AG04450 (cell line): ENCODE measurements around the gene CLHC1. TPM values are rescaled to one million over a fixed set of nuclear protein-coding genes. Genes with fewer than 3 reads are reported as not detected.

Source experiments
- CTCF ChIA-PET: fragments of 300-600, 350-600 bp; formaldehyde crosslinking; extraction: SDS; loops from one replicate; lab custom pipeline; 2022; ENCODE audit warnings: antibody characterized with exemption, inconsistent platforms; lab: Charles Lee
- POLR2A ChIA-PET: fragments of 350-600 bp; formaldehyde crosslinking; extraction: SDS; loops from one replicate; lab custom pipeline; 2021; ENCODE audit warnings: antibody characterized with exemption, inconsistent platforms; lab: Yijun Ruan, JAX
- DNase-seq: peaks from one replicate; pipeline ENCODE4 v3.0.0-alpha.2; 2011; ENCODE audit warnings: low read depth, low spot score
- H3K27ac ChIP-seq: one replicate; pipeline ENCODE4 v1.5.1; 2012; ENCODE audit warnings: low read depth, low read length, control low read depth
- H3K27me3 ChIP-seq: one replicate; pipeline ENCODE4 v1.6.0; 2012; ENCODE audit warnings: low read length; ENCODE audit not compliant: control insufficient read depth, insufficient read depth
- H3K4me3 ChIP-seq: 2 replicates; pipeline ENCODE4 v1.5.1; 2011; ENCODE audit warnings: mild to moderate bottlenecking, low read depth, low read length, control low read depth
- H3K9me3 ChIP-seq: 2 replicates; pipeline ENCODE4 v1.5.1; 2012; ENCODE audit warnings: low read length; ENCODE audit not compliant: control insufficient read depth, insufficient read depth
- CTCF ChIP-seq: IDR thresholded peaks from 2 replicates; pipeline ENCODE4 v1.5.1; 2011; ENCODE audit warnings: low read depth, low read length, control low read depth, inconsistent platforms
- polyA plus RNA-seq: library from polyadenylated mRNA; depleted of rRNA; stranded (reverse); fragments of >200 nt; gene quantifications from 2 replicates; pipeline ENCODE4 v1.2.3, GENCODE V29; 2011

Gene CLHC1
- polyA plus RNA-seq, 1 experiment, result 14.4 TPM

DNA sequence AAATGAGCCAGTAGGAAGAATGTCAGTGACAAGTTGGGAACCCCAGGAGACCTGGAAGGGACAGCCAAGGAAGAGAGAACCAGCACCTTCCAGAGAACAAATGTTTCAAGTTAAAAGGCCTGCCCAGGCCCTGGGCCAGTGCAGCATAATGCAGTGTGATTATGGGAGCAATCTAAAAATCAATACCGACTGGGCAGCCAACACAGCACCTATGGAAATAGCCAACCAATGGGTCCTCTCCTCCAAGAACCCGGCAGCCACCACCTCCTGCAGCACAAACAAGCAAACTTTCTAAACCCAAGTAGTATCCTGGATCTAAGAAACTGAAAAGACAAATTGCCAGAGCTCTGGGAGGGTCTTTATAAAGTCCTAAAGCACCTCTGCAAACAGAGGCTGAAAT, 71.7 kb downstream of the CLHC1 start:
- DNase-seq, result no peak
- H3K27me3 ChIP-seq, result no peaks in the 10 kb centered on the region
- POLR2A ChIA-PET, result no interaction called here
- H3K4me3 ChIP-seq, result no peak overlapping the region
- no peaks in the 10 kb centered on the region for H3K9me3 ChIP-seq
- CTCF ChIA-PET, result interaction anchor here (1.4 kb wide), 1 partner anchor 112 kb away, joined by 4 read pairs; no protein-coding TSS in a partner anchor
- no peak overlapping the region for H3K27ac ChIP-seq
- no peak for TF ChIP-seq CTCF

GRCh38 chr2:55159752-55160151, 72.3 kb downstream of the CLHC1 start:
- DNase-seq, result no peak
- ChIA-PET POLR2A (no interaction called here), CTCF (interaction anchor here (0.7 to 1.4 kb wide), 3 partner anchors 9 to 111 kb away, joined by 4 read pairs; no protein-coding TSS in a partner anchor)
- no peak for TF ChIP-seq CTCF
- Histone ChIP-seq H3K4me3 (no peak overlapping the region), H3K9me3 (no peaks in the 10 kb centered on the region), H3K27ac (no peak overlapping the region), H3K27me3 (no peaks in the 10 kb centered on the region)

DNA sequence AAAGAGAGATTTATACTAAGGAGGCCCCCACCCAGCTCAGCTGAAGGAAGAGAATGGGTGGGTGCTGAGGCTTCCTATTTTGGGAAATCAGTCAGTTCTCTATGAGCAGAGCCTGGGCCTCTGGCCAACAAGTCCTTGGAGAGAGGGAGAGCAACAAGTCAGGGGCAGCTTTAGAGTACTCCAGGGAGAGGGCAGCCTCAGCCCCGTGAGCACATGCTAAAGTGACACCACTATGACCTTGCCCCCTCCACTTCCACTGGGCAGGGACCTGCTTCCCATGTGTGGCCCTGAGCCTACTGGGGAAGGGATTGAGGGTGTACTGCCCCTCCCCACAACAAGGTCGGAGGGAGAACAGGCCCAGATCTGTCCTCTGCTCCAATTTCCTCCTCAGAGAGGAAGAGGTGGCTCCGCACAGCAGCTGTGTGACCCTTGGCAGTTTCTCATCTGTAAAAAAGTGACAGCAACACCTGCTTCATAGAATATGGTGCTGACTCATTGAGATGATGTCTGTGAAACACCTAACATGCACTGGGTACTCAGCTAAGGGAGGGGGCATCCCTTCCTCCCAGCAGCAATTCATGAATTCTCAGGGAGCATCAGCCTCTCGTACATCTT, 72.9 kb downstream of the CLHC1 start:
- Histone ChIP-seq H3K27ac (no peak overlapping the region), H3K27me3 (no peaks in the 10 kb centered on the region), H3K9me3 (no peaks in the 10 kb centered on the region), H3K4me3 (no peak overlapping the region)
- no peak for DNase-seq
- no peak for TF ChIP-seq CTCF
- ChIA-PET CTCF (interaction anchor here (0.7 to 1.4 kb wide), 3 partner anchors 10 to 111 kb away, joined by 4 read pairs; no protein-coding TSS in a partner anchor), POLR2A (no interaction called here)

- Histone ChIP-seq H3K27ac (no peak overlapping the region), H3K27me3 (no peaks in the 10 kb centered on the region), H3K4me3 (no peak overlapping the region), H3K9me3 (no peaks in the 10 kb centered on the region)
- CTCF ChIA-PET, result interaction anchor here (0.5 to 0.9 kb wide), 2 partner anchors 11 to 93 kb away, joined by 3 read pairs; no protein-coding TSS in a partner anchor
- POLR2A ChIA-PET, result no interaction called here
- no peak for DNase-seq
- TF ChIP-seq CTCF, result no peak
Observed at GRCh38 chr2:55158111-55158814, 73.8 kb downstream of the CLHC1 start.

DNA sequence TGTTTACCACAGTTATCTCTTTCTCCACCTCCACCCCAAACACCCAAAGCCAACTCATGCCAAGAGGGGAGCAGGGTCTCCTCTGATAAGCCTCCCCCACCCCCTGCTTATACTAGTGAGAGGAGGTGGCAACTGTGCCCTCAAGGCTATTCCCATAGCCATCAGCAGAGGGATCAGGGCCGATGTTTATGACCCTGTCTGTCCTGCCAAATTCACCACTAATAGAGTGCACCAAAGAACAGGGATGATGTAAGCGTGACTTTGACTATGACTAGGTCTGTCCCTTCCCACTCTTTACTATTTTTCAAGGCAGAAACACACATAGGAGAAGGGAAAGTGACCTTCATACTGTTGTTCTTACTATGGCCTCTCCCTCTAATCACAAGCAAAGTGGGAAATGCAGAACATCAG, 74.6 kb downstream of the CLHC1 start:
- POLR2A ChIA-PET, result no interaction called here
- Histone ChIP-seq H3K27me3 (no peaks in the 10 kb centered on the region), H3K4me3 (no peak overlapping the region), H3K9me3 (no peaks in the 10 kb centered on the region), H3K27ac (peak overlapping the region; percentile 75)
- CTCF ChIA-PET, result interaction anchor here (0.5 to 1.0 kb wide), 3 partner anchors 11 to 109 kb away, joined by 3 read pairs; no protein-coding TSS in a partner anchor
- DNase-seq, result no peak
- peak; percentile 15; the same call in 1 of the 2 replicates for TF ChIP-seq CTCF
